ENCODE results near the gene CYGB. TPM values are rescaled to one million over a fixed set of nuclear protein-coding genes. Genes with fewer than 3 reads are reported as not detected.

Gene CYGB
- total RNA-seq, 1 donor from 2014 or later, result 34.3 TPM

DNA sequence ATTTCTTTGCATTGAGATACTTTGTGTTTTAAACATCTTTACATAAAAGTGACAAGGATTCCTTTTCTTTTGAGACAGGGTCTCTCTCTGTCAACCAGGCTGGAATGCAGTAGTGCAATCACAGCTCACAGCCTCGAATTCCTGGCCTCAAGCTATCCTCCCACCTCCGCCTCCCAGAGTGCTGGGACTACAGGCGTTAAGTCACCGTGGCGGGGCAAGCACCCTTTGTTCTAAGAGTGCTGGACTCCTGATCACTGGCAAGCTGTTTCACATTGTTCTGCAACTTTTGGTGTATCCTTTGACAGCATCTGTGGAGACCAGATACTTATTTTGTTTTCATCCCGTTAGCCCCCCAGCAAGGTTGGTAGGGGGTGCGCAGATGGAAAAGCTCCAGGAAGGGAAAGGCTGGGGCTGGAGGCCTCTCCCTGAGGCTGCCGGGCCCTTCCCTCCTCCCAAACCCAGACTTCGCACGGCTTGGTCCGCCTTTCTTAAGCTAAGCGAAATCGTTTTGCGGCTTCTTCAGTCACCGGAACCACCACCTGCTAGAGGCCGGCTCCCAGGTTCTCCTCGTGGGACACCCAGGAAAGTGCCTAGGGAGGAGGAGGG, 47.0 kb upstream of the CYGB start:
- ATAC-seq, result no peak
- H3K27ac ChIP-seq, result peak overlapping the region; percentile 81
- H3K36me3 ChIP-seq, result no peaks in the 10 kb centered on the region
- peaks cover 6% of the 10 kb centered on the region for H3K4me1 ChIP-seq
- no peak for TF ChIP-seq CTCF (IDR thresholded peaks at IDR 0.05)
- intact Hi-C loops (cut with DNase I), result no loop called here
- H3K27me3 ChIP-seq, result peaks cover 6% of the 10 kb centered on the region
- peak; percentile 65 for DNase-seq
- peak overlapping the region; percentile 77 for H3K4me3 ChIP-seq
- H3K9me3 ChIP-seq, result no peaks in the 10 kb centered on the region

- Histone ChIP-seq H3K4me3 (no peak overlapping the region), H3K27me3 (no peaks in the 10 kb centered on the region), H3K27ac (no peak overlapping the region), H3K36me3 (no peaks in the 10 kb centered on the region), H3K9me3 (no peaks in the 10 kb centered on the region), H3K4me1 (peaks cover 6% of the 10 kb centered on the region)
- ATAC-seq, result no peak
- intact Hi-C loops (cut with DNase I), result no loop called here
- DNase-seq, result peak; percentile 16
- TF ChIP-seq CTCF (IDR thresholded peaks at IDR 0.05), result no peak
Observed at GRCh38 chr17:76582660-76583059, 45.2 kb upstream of the CYGB start.

DNA sequence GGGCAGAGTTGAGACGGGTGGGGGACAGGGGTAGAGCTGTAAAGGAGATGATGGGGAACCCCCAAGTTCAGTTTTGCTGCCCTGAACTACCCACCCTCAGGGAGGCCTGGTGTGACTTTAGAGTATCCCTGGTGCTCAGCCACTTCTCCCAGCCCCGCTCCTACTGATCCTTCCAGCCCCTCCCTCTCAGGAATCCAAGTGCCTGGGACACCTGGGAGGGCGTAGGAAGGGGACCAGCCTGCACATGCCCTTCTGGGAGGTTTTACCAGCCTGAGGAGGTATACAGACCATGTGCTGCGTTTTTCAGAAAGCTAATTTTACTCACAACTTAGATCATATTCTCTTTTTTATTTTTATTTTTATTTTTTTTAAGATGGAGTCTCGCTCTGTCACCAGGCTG, 44.0 kb upstream of the CYGB start:
- Histone ChIP-seq H3K4me1 (no peaks in the 10 kb centered on the region), H3K27ac (no peak overlapping the region), H3K9me3 (no peaks in the 10 kb centered on the region), H3K27me3 (no peaks in the 10 kb centered on the region), H3K36me3 (no peaks in the 10 kb centered on the region), H3K4me3 (no peak overlapping the region)
- no peak for ATAC-seq
- no peak for DNase-seq
- TF ChIP-seq CTCF (IDR thresholded peaks at IDR 0.05), result no peak
- intact Hi-C loops (cut with DNase I), result no loop called here

DNA sequence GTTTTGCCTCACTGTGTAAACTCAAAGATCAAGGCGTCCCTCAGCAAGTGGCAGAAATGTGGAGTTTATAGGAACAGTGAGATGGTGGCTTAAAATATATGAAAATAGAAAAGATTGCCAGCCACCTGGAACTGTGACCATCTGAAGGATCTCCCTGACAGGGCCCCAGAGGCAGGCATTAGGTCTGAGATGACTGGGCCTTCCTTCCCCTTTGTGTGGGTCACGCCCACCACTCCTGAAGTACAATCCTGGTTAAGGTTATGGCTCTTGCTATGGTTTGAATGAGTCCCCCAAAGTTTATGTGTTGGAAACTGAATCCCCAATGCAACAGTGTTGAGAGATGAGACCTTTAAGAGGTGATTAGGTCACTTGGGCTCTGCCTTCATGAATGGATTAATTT, 41.8 kb upstream of the CYGB start:
- no peak for TF ChIP-seq CTCF (IDR thresholded peaks at IDR 0.05)
- peak; percentile 51 for ATAC-seq
- Histone ChIP-seq H3K27ac (no peak overlapping the region), H3K36me3 (no peaks in the 10 kb centered on the region), H3K27me3 (no peaks in the 10 kb centered on the region), H3K9me3 (no peaks in the 10 kb centered on the region), H3K4me1 (no peaks in the 10 kb centered on the region), H3K4me3 (no peak overlapping the region)
- DNase-seq, result no peak
- intact Hi-C loops (cut with DNase I), result no loop called here

DNA sequence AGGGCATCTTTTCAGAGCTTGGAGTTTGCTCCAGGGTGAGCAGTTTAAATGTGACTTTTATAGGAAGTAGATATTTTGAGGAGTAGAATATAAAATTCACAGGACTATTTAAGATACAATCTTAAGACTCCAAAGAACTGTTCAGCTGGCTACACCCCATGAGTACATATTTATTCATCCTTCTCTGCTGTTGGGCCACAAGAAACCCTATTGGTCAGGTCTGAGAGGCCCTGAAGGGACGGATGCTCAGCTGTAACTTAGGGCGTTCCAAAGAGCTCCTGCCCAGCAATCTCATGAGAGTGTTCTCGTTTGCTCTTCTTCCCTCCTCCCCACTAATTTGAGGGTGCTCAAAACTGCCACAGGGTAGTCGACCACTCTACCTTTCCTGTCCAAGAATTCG, 40.9 kb upstream of the CYGB start:
- no peak for TF ChIP-seq CTCF (IDR thresholded peaks at IDR 0.05)
- Histone ChIP-seq H3K9me3 (no peaks in the 10 kb centered on the region), H3K36me3 (no peaks in the 10 kb centered on the region), H3K4me1 (no peaks in the 10 kb centered on the region), H3K4me3 (no peak overlapping the region), H3K27me3 (no peaks in the 10 kb centered on the region), H3K27ac (no peak overlapping the region)
- DNase-seq, result no peak
- peak; percentile 59 for ATAC-seq
- intact Hi-C loops (cut with DNase I), result no loop called here

DNA sequence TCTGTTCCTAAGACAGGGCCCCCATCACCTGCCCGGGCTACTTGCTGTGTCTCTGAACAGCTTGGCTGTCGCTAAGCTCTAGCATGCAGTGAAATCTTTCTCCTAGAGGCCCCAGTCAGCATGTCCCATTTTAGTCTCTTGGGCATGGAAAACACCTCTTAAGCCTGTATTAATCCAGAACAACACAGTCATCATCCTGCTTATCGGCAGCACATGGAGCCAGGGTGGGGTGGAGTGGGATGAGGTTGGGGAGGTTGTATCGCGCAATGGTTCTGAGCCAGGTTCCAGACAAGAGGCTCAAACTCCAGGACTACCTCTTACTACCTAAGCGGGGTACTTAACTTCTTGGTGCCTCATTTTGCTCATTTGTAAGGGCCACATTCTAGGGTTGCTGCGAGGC, 40.4 kb upstream of the CYGB start:
- Histone ChIP-seq H3K4me3 (no peak overlapping the region), H3K27ac (no peak overlapping the region), H3K27me3 (no peaks in the 10 kb centered on the region), H3K9me3 (no peaks in the 10 kb centered on the region), H3K4me1 (no peaks in the 10 kb centered on the region), H3K36me3 (no peaks in the 10 kb centered on the region)
- intact Hi-C loops (cut with DNase I), result no loop called here
- TF ChIP-seq CTCF (IDR thresholded peaks at IDR 0.05), result no peak
- ATAC-seq, result no peak
- DNase-seq, result no peak

Data from upper lobe of right lung (tissue), 1 donor.